SJSA1 (cell line): ENCODE results near the gene RIMBP3C. TPM values are rescaled to one million over a fixed set of nuclear protein-coding genes. Genes with fewer than 3 reads are reported as not detected.
"Not testable (repeated sequence)": the region's sequence is repeated elsewhere in the genome, so short reads cannot be mapped to it uniquely, and the experiment has no call there.

Source experiments
- DNase-seq, 2 experiments: peaks; one replicate each; pipeline ENCODE4 v3.0.0-alpha.2; 2015 to 2020; ENCODE audit warnings: low spot score in 2 of 2, low read depth in 1 of 2
- H3K27ac ChIP-seq: fragments of 250-450 bp; sonication (Bioruptor Pico); 2 replicates; pipeline ENCODE4 v1.5.1; 2020; ENCODE audit warnings: mild to moderate bottlenecking, moderate library complexity
- H3K27me3 ChIP-seq: fragments of 250-450 bp; sonication (Bioruptor Pico); replicated peaks from 2 replicates; pipeline ENCODE4 v1.5.1; 2020; ENCODE audit warnings: mild to moderate bottlenecking, moderate library complexity
- H3K36me3 ChIP-seq: fragments of 250-450 bp; sonication (Bioruptor Pico); 2 replicates; pipeline ENCODE4 v1.5.1; 2020; ENCODE audit warnings: mild to moderate bottlenecking
- H3K4me1 ChIP-seq: fragments of 250-450 bp; sonication (Bioruptor Pico); replicated peaks from 2 replicates; pipeline ENCODE4 v1.6.1; 2021; ENCODE audit warnings: mild to moderate bottlenecking
- H3K4me3 ChIP-seq: fragments of 250-450 bp; sonication (Bioruptor Pico); 2 replicates; pipeline ENCODE4 v1.5.1; 2020; ENCODE audit warnings: mild to moderate bottlenecking
- H3K9me3 ChIP-seq: fragments of 250-450 bp; sonication (Bioruptor Pico); replicated peaks from 2 replicates; pipeline ENCODE4 v1.5.1; 2020; ENCODE audit warnings: mild to moderate bottlenecking
- total RNA-seq: library from RNA; depleted of rRNA; stranded (reverse); fragments of >200 nt; shearing (Covaris generic); gene quantifications from 2 replicates; pipeline ENCODE4 v1.2.3, GENCODE V29; 2014

Gene RIMBP3C
- total RNA-seq, 1 experiment from 2014 or later: 0.76 TPM

- H3K36me3 ChIP-seq, H3K27ac ChIP-seq, H3K4me1 ChIP-seq, H3K9me3 ChIP-seq, DNase-seq, H3K27me3 ChIP-seq, H3K4me3 ChIP-seq: not testable (repeated sequence)
Measured at GRCh38 chr22:21531525-21531924, 19.7 kb downstream of the RIMBP3C start.

GRCh38 chr22:21526705-21527500 lies 24.4 kb downstream of the RIMBP3C start:
- H3K27ac ChIP-seq, H3K9me3 ChIP-seq: not testable (repeated sequence)

GRCh38 chr22:21516970-21517764 lies 34.1 kb downstream of the RIMBP3C start:
- not testable (repeated sequence) for H3K27me3 ChIP-seq, H3K27ac ChIP-seq, H3K9me3 ChIP-seq, H3K4me1 ChIP-seq, H3K4me3 ChIP-seq, H3K36me3 ChIP-seq
- DNase-seq: peak in 1 of 2 experiments; percentile 45

More at GRCh38 chr22:21526705-21527500, 24.4 kb downstream of the RIMBP3C start:
- not testable (repeated sequence) for H3K27me3 ChIP-seq, H3K4me1 ChIP-seq, H3K4me3 ChIP-seq, H3K36me3 ChIP-seq, DNase-seq

GRCh38 chr22:21516522-21516921 lies 34.7 kb downstream of the RIMBP3C start:
- not testable (repeated sequence) for H3K4me1 ChIP-seq, H3K9me3 ChIP-seq, H3K27me3 ChIP-seq, DNase-seq, H3K4me3 ChIP-seq, H3K27ac ChIP-seq, H3K36me3 ChIP-seq

- H3K9me3 ChIP-seq, H3K4me3 ChIP-seq, DNase-seq, H3K36me3 ChIP-seq, H3K4me1 ChIP-seq, H3K27me3 ChIP-seq, H3K27ac ChIP-seq: not testable (repeated sequence)
Measured at GRCh38 chr22:21515234-21515633, 36.0 kb downstream of the RIMBP3C start.

GRCh38 chr22:21514117-21514516 lies 37.1 kb downstream of the RIMBP3C start:
- H3K27me3 ChIP-seq, DNase-seq, H3K36me3 ChIP-seq, H3K9me3 ChIP-seq, H3K4me3 ChIP-seq, H3K4me1 ChIP-seq, H3K27ac ChIP-seq: not testable (repeated sequence)

- H3K27me3 ChIP-seq, H3K4me1 ChIP-seq, DNase-seq, H3K4me3 ChIP-seq, H3K36me3 ChIP-seq, H3K27ac ChIP-seq, H3K9me3 ChIP-seq: not testable (repeated sequence)
Measured at GRCh38 chr22:21512022-21512421, 39.2 kb downstream of the RIMBP3C start.

- not testable (repeated sequence) for DNase-seq, H3K27ac ChIP-seq, H3K4me1 ChIP-seq, H3K9me3 ChIP-seq, H3K4me3 ChIP-seq, H3K36me3 ChIP-seq, H3K27me3 ChIP-seq
Measured at GRCh38 chr22:21510397-21510796, 40.9 kb downstream of the RIMBP3C start.

- not testable (repeated sequence) for H3K27me3 ChIP-seq, H3K4me1 ChIP-seq, H3K9me3 ChIP-seq, H3K4me3 ChIP-seq, H3K27ac ChIP-seq, H3K36me3 ChIP-seq, DNase-seq
Measured at GRCh38 chr22:21499623-21500506, 51.4 kb downstream of the RIMBP3C start.

GRCh38 chr22:21498489-21498888 lies 52.8 kb downstream of the RIMBP3C start:
- H3K36me3 ChIP-seq, DNase-seq, H3K27me3 ChIP-seq, H3K27ac ChIP-seq, H3K4me1 ChIP-seq, H3K9me3 ChIP-seq, H3K4me3 ChIP-seq: not testable (repeated sequence)

GRCh38 chr22:21497984-21498383 lies 53.3 kb downstream of the RIMBP3C start:
- DNase-seq, H3K9me3 ChIP-seq, H3K4me3 ChIP-seq, H3K4me1 ChIP-seq, H3K27ac ChIP-seq, H3K36me3 ChIP-seq, H3K27me3 ChIP-seq: not testable (repeated sequence)
